Muscle of arm (tissue), 12 donors: ENCODE data around the gene RIT2. TPM values are rescaled to one million over a fixed set of nuclear protein-coding genes. Genes with fewer than 3 reads are reported as not detected.
"Not testable (repeated sequence)": the region's sequence is repeated elsewhere in the genome, so short reads cannot be mapped to it uniquely, and the experiment has no call there.

ENCODE experiments used
- DNase-seq: peaks from one replicate; pipeline ENCODE4 v3.0.0-alpha.2; 2013
- polyA plus RNA-seq, 12 donors: library from polyadenylated mRNA; unstranded; fragments of 120-200 nt; gene quantifications; one replicate each; pipeline ENCODE4 v1.2.1, GENCODE V29; 2013; ENCODE audit not compliant: insufficient read length in 12 of 12

The RIT2 gene
- polyA plus RNA-seq, 12 donors = not detected

GRCh38 chr18:42838546-42839145 lies 276.8 kb downstream of the RIT2 start:
- DNase-seq = no peak

- no peak for DNase-seq
Observed at GRCh38 chr18:42830936-42831335, 284.5 kb downstream of the RIT2 start.

DNA sequence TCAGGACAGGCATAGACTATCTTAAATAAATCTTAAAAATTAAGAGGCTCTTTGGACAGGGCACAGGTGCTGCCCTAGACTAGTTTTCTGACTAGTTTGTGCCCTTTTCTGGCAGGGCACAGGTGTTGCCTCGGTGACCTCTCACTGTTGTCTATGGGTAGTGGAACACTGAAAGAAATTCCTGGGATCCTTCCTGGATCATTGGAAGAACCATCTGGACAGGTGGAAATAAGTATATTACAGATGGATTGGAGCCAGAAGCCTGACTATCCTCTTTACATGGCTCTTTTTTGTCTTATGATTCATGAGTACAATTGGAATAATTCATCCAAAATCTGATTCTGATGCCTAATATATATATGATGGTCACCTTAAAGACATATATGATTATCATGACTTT lies 286.6 kb downstream of the RIT2 start:
- DNase-seq = no peak

DNA sequence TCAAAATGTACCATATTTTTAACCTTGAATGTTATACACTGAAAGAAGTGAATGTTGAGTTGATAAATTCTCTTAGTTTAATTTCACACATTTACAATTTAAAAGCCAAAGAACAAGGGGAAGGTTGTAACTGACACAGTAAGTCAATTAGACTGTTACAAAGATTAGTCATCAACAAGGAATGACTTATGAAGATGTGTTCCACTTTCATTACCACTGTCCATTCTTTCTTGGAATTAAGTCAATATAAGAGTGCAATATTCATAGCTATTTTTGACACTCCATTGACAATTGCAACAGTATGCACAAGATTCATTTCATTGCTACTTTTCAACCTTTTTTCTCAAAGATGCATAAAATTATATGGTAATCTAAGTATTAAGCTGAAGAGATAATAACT lies 291.3 kb downstream of the RIT2 start:
- no peak for DNase-seq

GRCh38 chr18:42822711-42823110 lies 292.8 kb downstream of the RIT2 start:
- DNase-seq = no peak

DNA sequence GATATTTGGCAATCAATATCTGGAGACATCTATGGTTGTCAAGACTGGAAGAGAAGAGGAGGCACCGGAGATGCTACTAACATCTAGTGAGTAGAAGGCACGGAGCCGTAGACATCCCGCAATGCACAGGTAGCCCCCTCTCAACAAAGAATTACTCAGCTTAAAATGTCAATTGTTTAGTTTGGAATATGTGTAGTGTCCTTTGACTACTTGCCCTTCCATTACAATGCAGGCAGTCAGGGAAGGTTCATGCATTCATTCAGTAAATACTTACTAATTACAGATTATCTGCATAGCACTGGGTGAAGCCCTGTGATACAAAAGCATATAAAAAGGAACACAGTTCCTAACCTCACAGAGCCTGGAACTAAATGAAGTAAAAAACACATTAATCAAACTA lies 294.0 kb downstream of the RIT2 start:
- no peak for DNase-seq

DNA sequence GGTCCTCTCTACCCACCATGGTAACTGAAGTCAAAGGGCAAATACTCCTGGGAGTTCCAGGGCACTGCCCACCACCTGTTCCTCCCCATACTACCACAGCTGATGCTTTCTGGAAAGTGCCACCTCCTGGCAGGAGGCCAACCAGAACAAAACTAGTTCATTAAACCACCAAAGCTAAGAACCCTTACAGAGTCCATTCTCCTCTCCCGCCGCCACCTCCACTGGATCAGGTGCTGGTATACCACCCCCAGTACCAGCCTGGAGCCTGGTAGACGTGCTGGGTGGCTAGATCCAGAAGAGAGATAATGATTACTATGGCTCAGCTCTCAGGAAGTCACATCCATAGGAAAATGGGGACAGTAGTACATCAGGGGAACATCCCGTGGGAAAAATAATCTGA lies 300.9 kb downstream of the RIT2 start:
- DNase-seq = no peak

DNA sequence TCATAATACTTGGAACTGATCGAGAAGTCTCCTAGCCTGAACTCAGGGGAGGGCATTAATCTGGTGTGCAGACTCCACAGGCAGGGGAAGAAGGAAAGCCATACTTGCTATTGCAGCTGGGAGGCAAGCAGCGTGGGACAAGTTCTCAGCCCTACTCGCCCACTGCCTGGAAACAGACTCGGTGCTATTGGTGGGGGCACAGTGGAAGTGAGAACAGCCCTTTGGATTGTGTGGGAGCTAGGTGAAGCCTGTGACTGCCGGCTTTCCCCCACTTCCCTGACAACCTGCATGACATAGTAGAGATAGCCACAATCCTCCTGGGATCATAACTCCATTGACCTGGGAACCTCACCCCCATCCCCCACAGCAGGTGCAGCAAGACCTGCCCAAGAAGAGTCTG lies 301.3 kb downstream of the RIT2 start:
- DNase-seq = no peak

DNA sequence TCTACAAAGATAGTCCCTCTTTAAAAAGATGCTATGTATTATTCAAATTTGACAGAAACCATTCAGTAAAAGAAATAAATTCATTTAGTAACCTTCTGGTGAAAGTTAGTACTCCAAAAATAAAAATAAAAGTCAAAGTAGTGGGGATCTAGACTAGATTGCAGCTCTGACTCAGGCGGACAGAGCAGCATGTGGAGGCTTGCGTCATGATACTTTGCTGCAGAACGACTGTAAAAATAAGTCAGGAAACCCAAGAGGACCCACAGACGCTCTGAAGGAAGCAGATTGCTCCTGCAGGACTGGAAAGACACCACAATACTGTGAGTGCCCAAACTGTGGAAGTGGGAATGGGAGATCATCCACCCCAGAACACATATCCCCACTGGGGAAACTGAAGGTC lies 301.9 kb downstream of the RIT2 start:
- DNase-seq = no peak

GRCh38 chr18:42807887-42808286 lies 307.6 kb downstream of the RIT2 start:
- DNase-seq = no peak

GRCh38 chr18:42801706-42802105 lies 313.8 kb downstream of the RIT2 start:
- DNase-seq = peak; percentile 4

DNA sequence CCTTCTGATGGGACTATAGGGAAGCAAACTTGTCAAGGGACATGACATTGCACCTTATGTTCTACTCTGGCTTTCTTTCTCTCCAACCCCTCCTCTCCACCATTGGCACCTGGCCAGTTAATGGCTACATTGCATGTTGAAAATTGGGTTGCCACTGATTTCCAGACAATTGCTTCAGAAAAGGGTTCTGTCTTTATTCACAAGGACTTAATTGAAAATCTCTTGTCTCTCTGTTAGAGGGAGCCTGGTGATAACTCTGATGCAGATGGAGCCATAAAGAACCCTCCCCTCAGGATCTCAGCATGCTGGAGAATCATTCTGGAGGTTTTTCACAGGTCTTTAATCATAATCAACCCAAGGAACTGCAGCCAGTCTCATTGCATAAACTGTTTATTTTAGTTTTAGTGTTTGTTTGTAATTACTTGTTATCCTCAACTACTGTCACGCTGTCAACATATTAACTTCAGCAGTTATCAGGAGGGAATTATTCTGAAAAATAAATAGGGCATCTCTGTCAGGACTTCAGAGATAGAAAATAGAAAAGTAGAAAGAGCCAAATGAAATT lies 316.8 kb downstream of the RIT2 start:
- DNase-seq = no peak

DNA sequence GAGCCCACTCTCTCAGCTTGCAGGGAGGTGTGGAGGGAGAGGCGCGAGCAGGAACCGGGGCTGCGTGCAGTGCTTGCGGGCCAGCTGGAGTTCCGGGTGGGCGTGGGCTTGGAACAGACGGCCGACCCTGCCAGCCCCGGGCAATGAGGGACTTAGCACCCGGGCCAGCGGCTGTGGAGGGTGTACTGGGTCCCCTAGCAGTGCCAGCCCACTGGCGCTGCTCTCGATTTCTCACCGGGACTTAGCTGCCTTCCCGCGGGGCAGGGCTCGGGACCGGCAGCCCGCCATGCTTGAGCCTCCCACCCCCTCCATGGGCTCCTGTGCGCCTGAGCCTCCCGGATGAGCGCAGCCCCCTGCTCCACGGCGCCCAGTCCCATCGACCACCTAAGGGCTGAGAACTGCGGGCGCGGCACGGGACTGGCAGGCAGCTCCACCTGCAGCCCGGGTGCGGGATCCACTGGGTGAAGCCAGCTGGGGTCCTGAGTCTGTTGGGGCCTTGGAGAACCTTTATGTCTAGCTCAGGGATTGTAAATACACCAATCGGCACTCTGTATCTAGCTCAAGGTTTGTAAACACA lies 320.2 kb downstream of the RIT2 start:
- not testable (repeated sequence) for DNase-seq

DNA sequence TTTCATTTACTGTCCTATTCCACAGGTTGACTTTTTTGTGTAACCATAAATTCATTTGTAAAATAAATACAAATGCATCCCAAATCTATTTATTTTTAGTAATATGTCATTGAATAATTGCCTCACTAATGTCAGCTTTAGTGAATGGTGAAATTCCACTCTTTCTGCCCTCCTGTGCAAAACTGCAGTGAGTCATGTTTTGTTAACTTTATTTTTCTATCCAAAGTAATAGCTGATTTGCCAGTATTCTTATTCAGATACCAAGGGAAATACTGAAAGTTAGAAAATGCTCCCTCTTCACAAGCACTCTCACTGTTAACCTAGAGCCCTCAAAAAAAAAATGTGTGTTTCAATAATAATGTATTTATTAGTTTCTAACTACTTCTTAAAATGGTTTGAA lies 322.8 kb downstream of the RIT2 start:
- DNase-seq = no peak

- DNase-seq = no peak
Observed at GRCh38 chr18:42784632-42785031, 330.9 kb downstream of the RIT2 start.

DNA sequence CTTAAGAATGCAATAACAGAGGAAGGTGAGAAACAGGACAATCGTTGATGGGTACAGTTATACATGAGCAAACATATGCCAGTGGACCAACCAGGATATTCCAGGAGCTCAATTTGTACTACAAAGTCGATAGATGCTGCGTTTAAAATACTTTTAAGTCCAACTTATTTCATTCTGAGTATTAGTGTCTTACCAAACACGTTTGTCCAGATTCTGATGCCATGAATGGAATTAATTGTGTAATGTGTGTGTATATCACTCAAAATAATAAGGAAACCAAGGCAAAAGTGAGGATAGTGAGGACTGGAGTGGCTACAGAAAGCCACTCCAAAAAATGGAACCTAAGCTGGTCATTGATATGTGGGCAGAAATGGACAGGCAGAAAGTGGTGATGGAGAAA lies 332.6 kb downstream of the RIT2 start:
- DNase-seq = no peak

- no peak for DNase-seq
Observed at GRCh38 chr18:42781298-42781815, 334.1 kb downstream of the RIT2 start.

DNA sequence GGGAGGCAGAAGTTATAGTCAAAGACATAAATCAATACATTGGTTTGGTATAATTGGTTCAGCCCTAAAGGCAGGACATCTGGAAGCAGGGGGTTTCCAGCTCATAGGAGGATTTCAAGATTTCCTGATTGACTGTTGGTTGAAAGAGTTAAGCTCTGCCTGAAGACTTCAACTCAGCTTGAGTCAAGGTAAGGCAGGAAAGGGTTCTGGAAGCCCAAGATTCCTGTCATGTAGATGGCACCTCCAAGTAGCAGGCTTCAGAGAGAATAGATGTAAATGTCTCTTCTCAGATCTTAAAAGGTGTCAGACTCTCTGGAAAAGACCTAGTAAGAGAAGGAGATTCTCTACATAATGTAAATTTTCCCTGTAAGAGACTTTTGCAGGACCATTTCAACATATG lies 335.3 kb downstream of the RIT2 start:
- DNase-seq = no peak

- no peak for DNase-seq
Observed at GRCh38 chr18:42778445-42779042, 336.9 kb downstream of the RIT2 start.

DNA sequence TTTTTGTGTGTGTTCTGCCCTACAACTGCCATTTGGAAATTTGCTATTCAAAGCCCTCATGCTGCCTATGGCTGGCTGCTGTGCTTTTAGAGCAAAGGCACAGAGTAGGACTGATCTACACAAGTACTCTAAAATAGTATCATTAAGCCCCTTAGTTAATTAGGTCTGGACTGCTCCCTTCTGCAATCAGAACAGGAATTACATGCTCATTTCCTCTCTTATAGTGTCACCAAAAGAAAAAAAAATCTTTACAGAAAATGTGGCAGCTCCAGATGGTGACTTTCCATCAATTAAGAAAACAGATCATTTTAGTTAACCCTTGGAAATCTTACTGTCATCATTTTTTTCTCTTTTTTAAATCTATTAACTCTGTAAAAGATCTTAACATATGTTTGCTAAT lies 337.5 kb downstream of the RIT2 start:
- DNase-seq = no peak

- no peak for DNase-seq
Observed at GRCh38 chr18:42773870-42774269, 341.6 kb downstream of the RIT2 start.

DNA sequence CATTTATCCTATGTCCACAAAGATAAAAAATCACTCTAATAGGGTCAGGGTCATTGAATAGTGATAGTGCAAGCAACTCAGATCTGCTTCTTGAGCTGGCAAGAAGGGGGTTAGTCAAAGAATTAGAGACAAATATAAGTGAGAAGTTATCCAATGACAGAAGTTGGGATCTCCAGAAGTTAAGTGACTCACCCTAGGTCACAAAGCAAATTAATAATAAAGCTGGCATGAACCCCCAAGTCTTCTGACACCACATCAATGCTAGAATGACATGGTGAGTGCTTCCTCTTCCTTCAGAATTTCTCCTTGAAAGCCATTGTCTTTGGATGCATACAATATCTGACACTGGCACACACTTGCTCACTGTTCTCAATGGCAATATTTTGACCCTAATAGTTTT lies 343.5 kb downstream of the RIT2 start:
- DNase-seq = no peak

DNA sequence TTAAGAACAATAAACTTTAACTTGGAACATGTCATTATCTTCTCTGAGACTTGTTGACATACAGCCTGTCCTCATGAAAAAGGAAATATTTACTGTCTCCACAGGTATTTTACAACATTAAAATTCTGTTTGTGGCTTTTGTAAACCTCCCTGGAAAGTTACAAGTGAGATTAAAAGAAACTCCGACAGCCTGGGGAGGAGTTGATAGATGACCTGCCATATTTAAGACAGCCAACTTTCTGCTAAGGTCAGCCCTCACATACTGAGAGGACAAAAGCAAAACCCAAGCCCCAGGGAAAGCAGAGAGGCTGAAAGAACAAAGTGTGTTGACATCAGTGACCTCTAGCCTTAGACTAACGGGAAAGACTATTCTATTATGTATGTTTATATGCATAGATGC lies 350.2 kb downstream of the RIT2 start:
- DNase-seq = no peak
